GM18519 (cell line): Measurements from ENCODE around the gene SMG9.
A peak's percentile ranks its signal among the peaks of the same experiment; 100 is the strongest.
"Not testable (repeated sequence)": the region's sequence is repeated elsewhere in the genome, so short reads cannot be mapped to it uniquely, and the experiment has no call there.

Experiments
- ATAC-seq: cut with Tn5 transposase; IDR thresholded peaks from one replicate; pipeline ENCODE4 v1.9.1; 2021; ENCODE audit warnings: mild to moderate bottlenecking, moderate library complexity; ENCODE audit not compliant: unreplicated experiment, low FRiP score

Gene SMG9

GRCh38 chr19:43780706-43781525, 26.2 kb upstream of the SMG9 start, which contains the start of gene KCNN4:
Gene KCNN4 (minus strand): TSS chr19:43780973. CDS start chr19:43780861, 112 bp downstream.
- no peak for ATAC-seq

- ATAC-seq, result no peak
Observed at GRCh38 chr19:43779820-43780219, 25.1 kb upstream of the SMG9 start.

GRCh38 chr19:43779147-43779819, 24.5 kb upstream of the SMG9 start:
- ATAC-seq, result no peak

GRCh38 chr19:43778651-43779050, 23.9 kb upstream of the SMG9 start:
- no peak for ATAC-seq

GRCh38 chr19:43777163-43777695, 22.5 kb upstream of the SMG9 start:
- ATAC-seq, result no peak

- ATAC-seq, result no peak
Observed at GRCh38 chr19:43776286-43776685, 21.5 kb upstream of the SMG9 start.

GRCh38 chr19:43775299-43775890, 20.6 kb upstream of the SMG9 start:
- no peak for ATAC-seq

GRCh38 chr19:43774940-43775258, 20.1 kb upstream of the SMG9 start:
- ATAC-seq, result not testable (repeated sequence)

GRCh38 chr19:43774103-43774939, 19.6 kb upstream of the SMG9 start:
- no peak for ATAC-seq

- ATAC-seq, result no peak
Observed at GRCh38 chr19:43773725-43774102, 19.0 kb upstream of the SMG9 start.

GRCh38 chr19:43769256-43769655, 14.5 kb upstream of the SMG9 start:
- ATAC-seq, result no peak

GRCh38 chr19:43768273-43769050, 13.7 kb upstream of the SMG9 start:
- no peak for ATAC-seq

GRCh38 chr19:43767818-43768217, 13.1 kb upstream of the SMG9 start:
- no peak for ATAC-seq

GRCh38 chr19:43767316-43767715, 12.6 kb upstream of the SMG9 start:
- no peak for ATAC-seq

GRCh38 chr19:43766755-43767043, 11.9 kb upstream of the SMG9 start:
- no peak for ATAC-seq

- ATAC-seq, result peak; percentile 52
Observed at GRCh38 chr19:43765109-43765876, 10.5 kb upstream of the SMG9 start.

- ATAC-seq, result not testable (repeated sequence)
Observed at GRCh38 chr19:43764684-43765083, 9.9 kb upstream of the SMG9 start.

- no peak for ATAC-seq
Observed at GRCh38 chr19:43763473-43763939, 8.7 kb upstream of the SMG9 start.

- ATAC-seq, result no peak
Observed at GRCh38 chr19:43762814-43763213, 8.1 kb upstream of the SMG9 start.
